HL-60/S4 (cell line): ENCODE results near the gene SERINC2.

Source experiments
- in situ Hi-C: fragments of 300-500 bp; cut with MboI; formaldehyde crosslinking; loops from 2 replicates; pipeline ENCODE4 v1.14.3; 2022; ENCODE audit warnings: low sequenced_read_pairs

The SERINC2 gene

DNA sequence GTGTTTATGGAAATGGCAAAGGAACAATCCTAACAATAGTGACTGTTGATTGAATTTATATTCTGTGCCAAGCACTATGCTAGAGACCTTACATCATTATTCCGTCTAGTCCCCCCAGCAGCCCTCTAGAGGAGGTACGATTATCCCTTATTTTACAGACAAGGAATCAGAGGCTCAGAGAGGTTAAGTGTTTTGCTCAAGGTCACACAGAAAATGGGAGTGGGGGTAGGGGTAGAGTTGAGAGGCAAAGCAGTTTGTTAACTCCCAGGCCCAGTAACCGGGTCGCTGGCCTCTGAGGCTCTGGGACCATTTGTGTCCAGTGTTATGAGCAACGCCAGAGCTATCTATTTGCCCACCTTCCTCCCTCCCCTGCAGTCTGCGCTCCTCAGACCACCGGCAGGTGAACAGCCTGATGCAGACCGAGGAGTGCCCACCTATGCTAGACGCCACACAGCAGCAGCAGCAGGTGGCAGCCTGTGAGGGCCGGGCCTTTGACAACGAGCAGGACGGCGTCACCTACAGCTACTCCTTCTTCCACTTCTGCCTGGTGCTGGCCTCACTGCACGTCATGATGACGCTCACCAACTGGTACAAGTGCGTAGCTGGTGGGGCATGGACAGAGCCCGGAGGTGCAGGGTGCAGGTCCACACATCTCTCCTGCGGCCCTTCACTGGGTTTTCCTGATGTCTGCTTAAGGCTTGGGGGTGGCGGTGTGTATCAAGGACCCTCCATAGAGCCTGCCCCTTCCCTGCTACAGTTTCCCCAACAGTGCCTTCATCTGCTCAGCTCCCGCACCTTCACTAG is 19.8 kb downstream of the SERINC2 start:
- in situ Hi-C loops: no loop called here

- in situ Hi-C loops: no loop called here
Observed at GRCh38 chr1:31433396-31433930, 20.4 kb downstream of the SERINC2 start.

DNA sequence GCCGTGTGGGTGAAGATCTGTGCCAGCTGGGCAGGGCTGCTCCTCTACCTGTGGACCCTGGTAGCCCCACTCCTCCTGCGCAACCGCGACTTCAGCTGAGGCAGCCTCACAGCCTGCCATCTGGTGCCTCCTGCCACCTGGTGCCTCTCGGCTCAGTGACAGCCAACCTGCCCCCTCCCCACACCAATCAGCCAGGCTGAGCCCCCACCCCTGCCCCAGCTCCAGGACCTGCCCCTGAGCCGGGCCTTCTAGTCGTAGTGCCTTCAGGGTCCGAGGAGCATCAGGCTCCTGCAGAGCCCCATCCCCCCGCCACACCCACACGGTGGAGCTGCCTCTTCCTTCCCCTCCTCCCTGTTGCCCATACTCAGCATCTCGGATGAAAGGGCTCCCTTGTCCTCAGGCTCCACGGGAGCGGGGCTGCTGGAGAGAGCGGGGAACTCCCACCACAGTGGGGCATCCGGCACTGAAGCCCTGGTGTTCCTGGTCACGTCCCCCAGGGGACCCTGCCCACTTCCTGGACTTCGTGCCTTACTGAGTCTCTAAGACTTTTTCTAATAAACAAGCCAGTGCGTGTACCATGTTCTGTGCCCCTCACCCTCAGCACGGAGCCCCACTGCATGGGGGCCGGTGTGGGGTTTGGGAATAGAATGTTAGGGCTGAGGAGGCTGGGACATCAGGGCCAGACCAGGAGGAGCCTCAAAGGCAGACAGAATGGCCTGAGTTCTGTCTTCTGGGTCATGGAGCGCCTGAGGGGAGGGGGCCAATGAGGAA is 21.3 kb downstream of the SERINC2 start:
- in situ Hi-C loops: no loop called here

GRCh38 chr1:31434979-31435378 is 22.0 kb downstream of the SERINC2 start:
- in situ Hi-C loops: no loop called here

DNA sequence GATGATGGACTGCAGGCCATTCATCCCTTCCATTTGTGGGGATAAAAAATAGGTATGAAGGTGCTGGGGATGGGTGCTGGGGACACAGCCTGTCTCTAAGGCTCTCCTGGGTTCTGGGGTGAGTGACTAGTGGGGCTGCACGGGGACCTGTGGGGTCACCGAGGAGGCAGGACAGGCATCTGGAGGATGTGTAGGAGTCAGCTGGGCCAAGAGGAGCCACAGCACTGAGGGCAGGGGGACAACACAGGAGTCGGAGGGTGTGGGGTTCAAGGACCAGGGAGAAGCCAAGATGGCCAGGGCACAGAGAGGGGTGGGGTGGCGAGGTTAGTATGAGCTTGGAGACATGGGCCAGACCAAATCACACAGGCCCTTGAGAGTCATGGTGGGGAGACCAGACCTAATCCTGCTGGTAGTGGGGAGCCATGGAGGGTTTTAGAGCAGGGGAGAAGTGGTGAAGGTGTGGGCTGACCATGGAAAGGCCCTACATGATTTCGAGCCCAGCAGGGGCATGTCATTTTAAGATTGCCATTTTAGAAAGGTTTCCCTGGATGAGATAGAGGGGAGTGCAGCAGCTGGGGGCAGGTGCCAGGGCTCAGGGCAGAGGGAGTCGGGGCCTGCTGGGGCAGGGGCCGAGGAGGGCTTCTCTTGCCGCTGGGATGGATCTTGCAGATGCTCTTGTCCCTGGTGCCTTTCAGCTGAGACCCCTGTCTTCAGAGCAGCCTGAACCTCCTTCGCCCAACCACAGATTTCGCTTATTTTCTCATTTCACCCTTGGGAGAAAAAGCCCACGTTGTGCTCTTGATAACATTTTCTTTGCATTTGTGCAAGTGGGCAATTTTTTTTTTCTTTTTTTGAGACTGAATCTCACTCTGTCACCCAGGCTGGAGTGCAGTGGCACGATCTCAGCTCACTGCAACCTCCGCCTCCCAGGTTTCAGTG is 22.7 kb downstream of the SERINC2 start:
- in situ Hi-C loops: no loop called here

- in situ Hi-C loops: no loop called here
Observed at GRCh38 chr1:31436596-31437432, 23.8 kb downstream of the SERINC2 start.

- in situ Hi-C loops: no loop called here
Observed at GRCh38 chr1:31437433-31438037, 24.5 kb downstream of the SERINC2 start.

- in situ Hi-C loops: no loop called here
Observed at GRCh38 chr1:31439276-31439675, 26.3 kb downstream of the SERINC2 start.

DNA sequence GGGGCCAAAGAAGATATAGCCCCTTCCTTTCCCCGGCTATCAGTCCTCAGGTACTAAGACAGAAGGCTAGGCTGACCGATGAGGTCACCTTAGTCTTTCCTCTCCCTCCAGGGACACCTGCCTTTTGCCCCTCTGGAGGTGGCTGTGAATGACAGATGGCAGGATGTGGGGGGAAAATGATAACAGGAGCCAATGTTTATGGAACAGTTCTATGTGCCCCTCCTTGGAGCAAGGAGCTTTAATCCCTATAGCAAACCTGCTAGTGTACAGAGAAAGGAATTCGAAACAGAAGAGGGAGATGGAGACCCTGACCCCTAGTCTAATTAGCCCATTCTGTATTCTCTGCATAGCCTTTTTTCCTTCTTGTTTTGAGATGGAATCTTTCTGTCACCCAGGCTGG is 28.1 kb downstream of the SERINC2 start:
- in situ Hi-C loops: no loop called here

GRCh38 chr1:31441558-31441957 is 28.5 kb downstream of the SERINC2 start:
- in situ Hi-C loops: no loop called here

DNA sequence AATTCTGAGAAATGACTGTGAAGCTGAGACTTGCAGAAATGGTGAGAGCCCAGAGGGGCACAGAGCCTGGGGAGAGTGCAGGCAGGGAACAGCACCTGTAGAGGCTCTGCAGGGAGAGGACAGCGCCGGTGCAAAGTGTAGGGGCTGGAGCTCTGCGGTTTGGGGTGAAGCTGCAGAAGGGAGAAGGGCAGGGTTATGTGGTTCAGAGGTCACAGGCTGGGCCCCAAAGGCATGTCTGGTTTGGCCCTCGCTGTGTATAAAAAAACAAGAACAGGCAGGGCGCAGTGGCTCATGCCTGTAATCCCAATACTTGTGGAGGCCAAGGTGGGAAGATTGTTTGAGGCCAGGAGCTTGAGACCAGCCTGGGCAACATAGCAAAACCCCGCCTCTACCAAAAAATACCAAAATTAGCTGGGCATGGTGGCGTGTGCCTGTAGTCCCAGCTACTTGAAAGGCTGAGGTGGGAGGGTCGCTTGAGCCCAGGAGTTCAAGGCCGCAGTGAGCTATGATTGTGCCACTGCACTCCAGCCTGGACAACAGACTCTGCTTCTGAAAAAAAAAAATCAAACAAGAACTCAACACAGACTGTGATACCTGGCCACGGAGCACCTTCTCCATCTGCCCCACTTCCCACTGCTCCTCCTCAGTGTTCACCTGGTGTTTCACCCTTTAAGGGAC is 29.1 kb downstream of the SERINC2 start:
- in situ Hi-C loops: no loop called here

- in situ Hi-C loops: no loop called here
Observed at GRCh38 chr1:31442648-31442994, 29.6 kb downstream of the SERINC2 start.

DNA sequence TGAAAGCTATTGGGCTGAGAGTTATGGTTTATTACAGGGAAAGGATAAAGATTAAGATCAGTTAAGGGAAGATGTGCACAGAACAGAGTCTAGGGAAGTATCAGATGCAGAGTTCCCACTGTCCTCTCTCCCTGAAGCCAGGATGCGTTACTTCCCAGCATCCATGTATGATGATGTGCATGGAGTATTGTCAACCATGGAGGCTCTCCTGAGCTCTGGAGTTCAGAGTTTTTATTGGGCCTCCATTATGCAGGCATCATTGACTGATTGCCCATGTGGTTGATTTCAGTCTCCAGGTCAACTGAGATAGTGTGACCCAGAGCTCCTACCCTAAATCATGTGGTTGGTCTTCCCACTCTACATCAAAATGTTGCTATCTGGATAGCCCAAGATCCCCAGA is 30.7 kb downstream of the SERINC2 start:
- in situ Hi-C loops: no loop called here

DNA sequence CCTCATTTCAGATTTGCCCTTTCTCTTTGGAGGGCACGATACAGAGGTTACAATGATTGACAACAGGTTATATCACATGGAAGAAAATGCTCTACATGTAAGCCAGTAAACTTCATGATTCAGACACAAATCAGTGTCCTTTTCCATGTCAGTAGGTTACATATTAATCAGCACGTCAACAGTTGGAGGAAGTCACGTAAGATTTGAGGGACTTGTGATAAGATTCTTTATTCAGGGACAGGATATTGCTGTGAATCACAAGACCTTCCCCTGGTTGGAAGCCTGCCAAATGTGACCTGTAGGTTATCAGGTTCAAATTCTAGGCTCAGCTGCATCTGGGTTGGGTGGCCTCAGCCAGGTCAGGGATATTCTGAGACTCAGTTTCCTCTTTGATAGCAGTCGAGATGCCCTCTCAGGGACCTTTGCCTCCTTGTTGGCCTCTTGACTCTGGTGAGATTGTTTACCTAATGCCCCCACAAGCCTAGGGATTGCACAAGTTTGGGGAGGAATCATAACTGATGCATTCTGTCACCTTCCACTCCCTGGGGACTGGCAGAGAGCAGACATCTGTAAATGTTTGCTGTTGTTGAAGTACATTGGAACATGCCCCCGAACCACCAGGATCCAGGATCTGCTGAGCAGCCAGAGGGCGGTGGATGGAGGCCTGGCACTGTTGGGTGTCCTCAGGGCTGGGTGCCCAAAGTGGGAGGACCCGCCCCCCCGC is 31.9 kb downstream of the SERINC2 start:
- in situ Hi-C loops: no loop called here

- in situ Hi-C loops: no loop called here
Observed at GRCh38 chr1:31445951-31446350, 32.9 kb downstream of the SERINC2 start.

- in situ Hi-C loops: no loop called here
Observed at GRCh38 chr1:31447210-31447609, 34.2 kb downstream of the SERINC2 start.

DNA sequence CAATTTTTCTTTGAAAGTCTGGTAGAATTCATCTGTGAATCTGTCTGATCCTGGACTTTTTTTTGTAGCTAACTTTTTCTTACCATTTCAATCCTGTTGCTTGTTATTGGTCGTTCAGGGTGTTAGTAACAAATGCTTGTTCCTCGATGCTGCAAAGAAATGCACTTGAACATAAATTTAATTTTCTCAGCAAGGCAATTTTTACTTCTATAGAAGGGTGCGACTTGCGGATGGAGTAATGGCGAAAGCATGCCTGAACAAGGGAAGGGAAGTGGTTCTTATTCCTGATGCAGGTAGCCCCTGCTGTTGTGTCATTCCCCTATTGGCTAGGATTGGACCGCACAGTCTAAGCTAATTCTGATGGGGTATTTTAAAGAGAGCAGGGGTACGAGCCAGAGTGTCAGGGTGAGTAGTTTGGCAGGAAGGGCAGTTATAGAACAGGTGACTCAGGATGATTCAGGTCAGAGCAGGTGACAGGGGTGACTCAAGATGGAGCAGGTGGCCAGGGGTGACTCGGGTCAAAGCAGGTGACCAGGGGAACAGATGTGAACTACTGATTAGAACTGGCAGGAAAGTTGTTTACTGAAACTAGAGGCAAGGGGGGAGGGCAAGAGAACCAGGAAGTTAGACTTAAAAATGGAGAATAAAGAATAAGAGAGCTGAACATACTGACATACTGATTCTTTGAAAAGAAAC is 40.5 kb downstream of the SERINC2 start:
- in situ Hi-C loops: no loop called here
